ENCODE results near the gene UPF2. TPM values are rescaled to one million over a fixed set of nuclear protein-coding genes. Genes with fewer than 3 reads are reported as not detected.
"Not testable (repeated sequence)": the region's sequence is repeated elsewhere in the genome, so short reads cannot be mapped to it uniquely, and the experiment has no call there.

UPF2 gene
- total and polyA plus RNA-seq, 2 donors (not counting 1 experiment from before 2014, with no cell fraction given): 8.9 to 60.0 TPM

GRCh38 chr10:12010353-12010752 lies 32.3 kb downstream of the UPF2 start:
- Mint-ChIP-seq H3K9me3 (ENCODE audit: insufficient read depth) (peaks cover 6% of the 10 kb centered on the region), H3K27ac (no peak overlapping the region), H3K4me3 (no peak overlapping the region), H3K27me3 (no peaks in the 10 kb centered on the region), H3K4me1 (peaks cover 4% of the 10 kb centered on the region)
- Histone ChIP-seq H3K4me2 (replicated peaks; ENCODE audit: low read depth, low read length, poor library complexity, severe bottlenecking) (no peak overlapping the region), H3K27me3 (replicated peaks in 1 of 4; ENCODE audit: control extremely low read depth in 1 of 4, control insufficient read depth in 3 of 4, insufficient read depth in 4 of 4, low read length in 3 of 4) (no peaks in the 10 kb centered on the region), H3K4me3 (ENCODE audit: control extremely low read depth in 1 of 5, extremely low read depth in 1 of 5, insufficient read depth in 1 of 5, low read depth in 2 of 5, low read length in 4 of 5) (no peak overlapping the region), H3K79me2 (ENCODE audit: control insufficient read depth, insufficient read depth, low read length) (peaks cover 48% of the 10 kb centered on the region), H2AFZ (ENCODE audit: insufficient read depth, low read depth, low read length, poor library complexity, severe bottlenecking) (no peak overlapping the region), H3K36me3 (replicated peaks in 1 of 2; ENCODE audit: control extremely low read depth in 1 of 2, control insufficient read depth in 1 of 2, extremely low read depth in 1 of 2, insufficient read depth in 2 of 2, low read length in 1 of 2) (peaks cover 14 to 46% of the 10 kb centered on the region in 2 experiments), H4K20me1 (ENCODE audit: control insufficient read depth, insufficient read depth, low read length, poor library complexity, severe bottlenecking) (peaks cover 6% of the 10 kb centered on the region), H3K9ac (ENCODE audit: low read length) (no peak overlapping the region), H3K9me3 (ENCODE audit: control extremely low read depth in 1 of 3, control insufficient read depth in 2 of 3, insufficient read depth in 1 of 3, low read length in 2 of 3) (peaks cover 5 to 9% (median 8%) of the 10 kb centered on the region in 3 donors), H3K4me1 (ENCODE audit: control insufficient read depth in 2 of 2, insufficient read depth in 2 of 2, low read length in 2 of 2) (no peaks in the 10 kb centered on the region), H3K27ac (ENCODE audit: low read length in 2 of 2) (no peak overlapping the region)
- intact Hi-C loops (cut with micrococcal nuclease): no loop called here
- TF ChIP-seq CTCF (IDR thresholded peaks at IDR 0.05): no peak
- TF ChIP-seq EZH2 (IDR thresholded peaks at IDR 0.05; ENCODE audit: borderline replicate concordance, insufficient read depth, low read depth, low read length, poor library complexity, severe bottlenecking): no peak
- DNase-seq (no peak), ATAC-seq (ENCODE audit: low read depth) (no peak)
- no CpG with 5 or more reads among the region's 4 CpGs for WGBS (ENCODE audit: insufficient coverage)
- POLR2A ChIA-PET: no interaction called here
- CTCF ChIA-PET: interaction anchor here (0.6 kb wide), 1 partner anchor 12 kb away, joined by 4 read pairs; no protein-coding TSS in a partner anchor

GRCh38 chr10:12008842-12009241 lies 33.8 kb downstream of the UPF2 start:
- H3K9ac ChIP-seq (ENCODE audit: low read length); H4K20me1 ChIP-seq (ENCODE audit: control insufficient read depth, insufficient read depth, low read length, poor library complexity, severe bottlenecking); H3K4me1 Mint-ChIP-seq; H3K27me3 ChIP-seq (replicated peaks in 1 of 4; ENCODE audit: control extremely low read depth in 1 of 4, control insufficient read depth in 3 of 4, insufficient read depth in 4 of 4, low read length in 3 of 4); H3K4me2 ChIP-seq (replicated peaks; ENCODE audit: low read depth, low read length, poor library complexity, severe bottlenecking); DNase-seq; POLR2A ChIA-PET; H3K9me3 ChIP-seq (ENCODE audit: control extremely low read depth in 1 of 3, control insufficient read depth in 2 of 3, insufficient read depth in 1 of 3, low read length in 2 of 3); ATAC-seq (ENCODE audit: low read depth); H3K27me3 Mint-ChIP-seq; H3K4me1 ChIP-seq (ENCODE audit: control insufficient read depth in 2 of 2, insufficient read depth in 2 of 2, low read length in 2 of 2); H3K27ac Mint-ChIP-seq; H3K4me3 ChIP-seq (ENCODE audit: control extremely low read depth in 1 of 5, extremely low read depth in 1 of 5, insufficient read depth in 1 of 5, low read depth in 2 of 5, low read length in 4 of 5); H3K4me3 Mint-ChIP-seq; H2AFZ ChIP-seq (ENCODE audit: insufficient read depth, low read depth, low read length, poor library complexity, severe bottlenecking); H3K9me3 Mint-ChIP-seq (ENCODE audit: insufficient read depth); H3K27ac ChIP-seq (ENCODE audit: low read length in 2 of 2): not testable (repeated sequence)
- Histone ChIP-seq H3K79me2 (ENCODE audit: control insufficient read depth, insufficient read depth, low read length) (peaks cover 38% of the 10 kb centered on the region), H3K36me3 (replicated peaks in 1 of 2; ENCODE audit: control extremely low read depth in 1 of 2, control insufficient read depth in 1 of 2, extremely low read depth in 1 of 2, insufficient read depth in 2 of 2, low read length in 1 of 2) (peaks cover 14 to 59% of the 10 kb centered on the region in 2 experiments)
- intact Hi-C loops (cut with micrococcal nuclease): loop anchor here (5.0 kb wide), 1 partner anchor 33 kb away; the partner anchor contains the start of gene UPF2
- CTCF ChIA-PET: interaction anchor here (1.3 kb wide), 1 partner anchor 8 kb away, joined by 4 read pairs; no protein-coding TSS in a partner anchor

Measured in B cell (primary cell).